Hippocampal formation (tissue), 2 donors: ENCODE measurements around the gene SETD2.
"Not testable (repeated sequence)": the region's sequence is repeated elsewhere in the genome, so short reads cannot be mapped to it uniquely, and the experiment has no call there.

Experiments used
- DNase-seq, 2 donors: peaks; one replicate each; lab custom pipeline; 2025; lab: John Stamatoyannopoulos, UW

Gene SETD2

GRCh38 chr3:47152578-47152977 lies 11.3 kb downstream of the SETD2 start:
- no peak for DNase-seq

- DNase-seq: no peak
Measured at GRCh38 chr3:47151836-47152235, 12.1 kb downstream of the SETD2 start.

- no peak for DNase-seq
Measured at GRCh38 chr3:47149339-47149933, 14.5 kb downstream of the SETD2 start.

GRCh38 chr3:47145272-47145671 lies 18.6 kb downstream of the SETD2 start:
- no peak for DNase-seq

GRCh38 chr3:47143068-47143467 lies 20.8 kb downstream of the SETD2 start:
- DNase-seq: no peak

GRCh38 chr3:47142536-47142935 lies 21.4 kb downstream of the SETD2 start:
- DNase-seq: not testable (repeated sequence)

- not testable (repeated sequence) for DNase-seq
Measured at GRCh38 chr3:47140973-47141461, 22.9 kb downstream of the SETD2 start.

GRCh38 chr3:47140553-47140952 lies 23.4 kb downstream of the SETD2 start:
- DNase-seq: not testable (repeated sequence)

- DNase-seq: no peak
Measured at GRCh38 chr3:47134311-47134710, 29.6 kb downstream of the SETD2 start.

GRCh38 chr3:47133641-47134040 lies 30.3 kb downstream of the SETD2 start:
- no peak for DNase-seq

GRCh38 chr3:47130557-47130956 lies 33.4 kb downstream of the SETD2 start:
- no peak for DNase-seq

- DNase-seq: no peak
Measured at GRCh38 chr3:47128137-47128536, 35.8 kb downstream of the SETD2 start.

GRCh38 chr3:47123857-47124256 lies 40.1 kb downstream of the SETD2 start:
- no peak for DNase-seq

- DNase-seq: no peak
Measured at GRCh38 chr3:47121409-47121808, 42.5 kb downstream of the SETD2 start.

GRCh38 chr3:47120138-47120537 lies 43.8 kb downstream of the SETD2 start:
- no peak for DNase-seq

- not testable (repeated sequence) for DNase-seq
Measured at GRCh38 chr3:47119387-47119786, 44.5 kb downstream of the SETD2 start.

- DNase-seq: no peak
Measured at GRCh38 chr3:47117807-47118364, 46.0 kb downstream of the SETD2 start.

GRCh38 chr3:47115524-47115923 lies 48.4 kb downstream of the SETD2 start:
- DNase-seq: not testable (repeated sequence)

GRCh38 chr3:47113669-47114365 lies 50.1 kb downstream of the SETD2 start:
- no peak for DNase-seq

- no peak for DNase-seq
Measured at GRCh38 chr3:47112997-47113396, 50.9 kb downstream of the SETD2 start.

- DNase-seq: no peak
Measured at GRCh38 chr3:47109393-47109792, 54.5 kb downstream of the SETD2 start.

- DNase-seq: no peak
Measured at GRCh38 chr3:47108546-47108945, 55.4 kb downstream of the SETD2 start.

- DNase-seq: no peak
Measured at GRCh38 chr3:47104259-47104658, 59.7 kb downstream of the SETD2 start.
